GM18511 (cell line): Measurements from ENCODE around the gene STK38.
A peak's percentile ranks its signal among the peaks of the same experiment; 100 is the strongest.
"Not testable (repeated sequence)": the region's sequence is repeated elsewhere in the genome, so short reads cannot be mapped to it uniquely, and the experiment has no call there.

Source experiments
- ATAC-seq: cut with Tn5 transposase; IDR thresholded peaks from one replicate; pipeline ENCODE4 v1.9.1; 2021; ENCODE audit warnings: mild to moderate bottlenecking, moderate library complexity; ENCODE audit not compliant: unreplicated experiment

The STK38 gene

DNA sequence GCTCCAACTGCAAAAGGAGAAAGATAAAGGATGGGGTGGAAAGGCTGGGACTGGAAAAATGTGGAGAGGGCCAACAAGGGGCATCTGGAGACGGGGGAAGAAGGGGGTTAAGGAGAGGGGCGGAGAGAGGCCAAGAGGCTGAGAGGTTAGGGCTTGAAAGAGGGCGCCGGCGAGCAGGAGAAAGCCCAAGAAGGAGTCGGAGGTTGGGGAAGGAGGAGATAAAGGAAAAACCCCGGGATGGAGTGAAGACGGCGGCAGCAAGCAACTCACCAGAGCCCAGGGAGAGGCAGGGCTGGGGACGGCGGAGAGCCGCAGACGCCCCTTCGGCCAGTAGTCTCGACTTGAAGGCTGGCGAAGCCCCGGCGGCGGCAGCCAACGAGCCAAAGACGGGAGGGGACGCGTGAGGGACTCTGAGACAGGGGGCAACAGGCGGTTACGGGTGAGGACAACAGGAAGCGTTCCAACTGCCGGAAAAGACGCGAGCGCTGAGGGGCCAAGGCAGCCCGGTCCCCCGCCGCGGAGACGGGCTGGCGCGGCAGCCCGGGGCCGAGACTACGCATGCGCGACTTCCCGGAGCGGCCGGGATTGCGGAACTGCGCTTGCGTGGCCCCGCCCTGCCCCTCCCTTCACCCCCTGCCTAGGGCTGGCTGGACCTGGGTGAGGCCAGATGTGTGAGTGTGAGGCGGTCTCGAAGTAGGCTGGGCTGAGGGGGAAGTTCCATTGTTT, at the start of gene STK38:
Gene STK38, minus strand, starts transcription at position 560 of the 726 bp plus-strand sequence. CDS start 7,277 bp downstream, outside the sequence.
- ATAC-seq = peak; percentile 83

DNA sequence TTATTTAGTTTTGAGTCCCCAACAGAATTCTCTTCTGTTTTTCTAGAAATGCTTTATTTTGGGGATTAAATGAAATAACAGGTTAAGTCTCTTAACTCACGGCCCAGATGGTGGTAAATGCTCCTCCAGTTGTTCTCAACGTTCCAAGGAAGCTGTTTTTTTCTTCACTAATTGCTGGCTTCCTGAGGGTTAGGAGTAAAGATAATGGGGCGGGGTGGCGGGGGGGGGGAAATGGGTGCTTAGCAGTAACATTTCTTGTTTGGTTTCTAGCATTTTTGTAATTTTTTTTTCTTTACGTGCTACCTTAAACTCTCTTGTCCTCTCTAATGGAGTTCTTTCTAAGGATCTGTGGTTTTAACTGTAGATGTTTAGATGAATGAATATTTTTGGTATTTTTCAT, 49.1 kb upstream of the STK38 start:
- ATAC-seq = no peak

DNA sequence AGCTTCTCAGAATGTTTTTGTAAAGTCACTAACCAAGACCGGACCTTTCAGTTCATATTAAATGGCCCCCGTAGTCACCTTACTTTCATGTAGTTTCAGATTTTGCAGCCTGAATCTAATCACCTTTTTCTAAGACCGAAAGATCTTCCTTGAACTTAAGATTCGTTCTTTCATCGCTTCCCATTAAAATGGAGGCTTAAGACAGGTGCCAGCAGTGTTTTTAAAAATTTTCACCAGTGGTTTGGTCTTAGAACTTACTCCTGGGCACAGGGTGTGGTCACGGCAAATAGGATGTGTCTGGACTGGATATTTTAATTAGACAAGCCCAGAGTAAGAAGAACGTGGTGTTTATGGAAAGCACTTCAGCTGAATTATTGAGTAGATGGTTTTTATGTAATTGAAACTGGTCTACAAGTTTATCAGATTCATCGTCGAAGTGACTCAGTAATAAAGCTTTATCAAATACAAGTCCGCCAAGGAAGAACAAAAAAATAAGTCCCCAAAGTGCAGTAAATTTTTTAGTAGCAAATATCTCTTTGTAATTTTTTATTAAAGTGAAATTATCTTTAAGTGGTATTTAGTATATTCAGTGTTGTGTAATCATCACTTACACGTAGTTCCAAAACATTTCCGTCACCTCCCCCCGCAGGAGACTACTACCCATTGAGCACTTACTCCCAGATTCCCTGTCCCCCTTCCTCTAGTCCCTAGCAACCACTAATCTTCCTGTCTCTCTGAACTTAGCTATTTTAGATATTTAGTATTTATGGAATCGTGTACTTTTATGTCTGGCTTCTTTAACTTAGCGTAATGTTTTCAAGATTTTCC, 47.8 kb upstream of the STK38 start:
- no peak for ATAC-seq

DNA sequence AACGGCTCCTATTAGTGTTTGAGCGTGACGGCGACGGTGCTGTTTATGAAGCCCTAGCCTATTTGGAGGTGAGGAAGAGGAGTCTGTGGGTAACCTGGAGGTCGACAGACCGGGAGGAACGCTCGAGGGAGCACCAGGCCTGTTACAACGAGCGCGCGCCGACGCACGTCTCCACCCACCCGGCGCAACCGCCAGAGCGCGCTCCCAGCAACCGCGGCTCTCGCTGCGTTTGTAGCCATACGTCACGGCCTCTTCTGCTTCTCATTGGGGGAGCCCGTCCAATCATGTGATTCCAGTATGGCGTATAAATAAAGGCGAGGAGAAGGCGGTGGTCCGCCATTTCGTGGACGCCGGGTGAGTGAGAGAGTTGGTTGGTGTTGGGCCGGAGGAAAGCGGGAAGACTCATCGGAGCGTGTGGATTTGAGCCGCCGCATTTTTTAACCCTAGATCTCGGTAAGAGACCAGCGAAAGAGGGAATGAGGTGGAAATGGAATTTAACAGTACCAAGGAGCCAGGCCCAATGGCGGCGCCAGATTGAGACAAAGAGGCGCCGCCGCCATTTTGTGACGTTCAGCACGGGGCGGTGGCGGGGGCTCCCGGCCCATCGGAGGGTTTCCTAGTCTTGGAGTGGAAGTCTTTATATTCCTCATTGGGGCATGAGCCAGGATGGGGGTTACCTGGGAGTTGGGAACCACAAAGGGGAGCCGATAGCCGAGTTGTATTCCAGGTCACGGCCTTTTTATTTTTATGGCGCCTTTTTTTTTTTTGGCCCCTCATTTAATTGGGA, 46.9 kb upstream of the STK38 start, which contains the start of gene SRSF3:
Gene SRSF3, plus strand, starts transcription at position 334 of the 787 bp plus-strand sequence. CDS start 2,401 bp downstream, outside the sequence.
- peak; percentile 86 for ATAC-seq

DNA sequence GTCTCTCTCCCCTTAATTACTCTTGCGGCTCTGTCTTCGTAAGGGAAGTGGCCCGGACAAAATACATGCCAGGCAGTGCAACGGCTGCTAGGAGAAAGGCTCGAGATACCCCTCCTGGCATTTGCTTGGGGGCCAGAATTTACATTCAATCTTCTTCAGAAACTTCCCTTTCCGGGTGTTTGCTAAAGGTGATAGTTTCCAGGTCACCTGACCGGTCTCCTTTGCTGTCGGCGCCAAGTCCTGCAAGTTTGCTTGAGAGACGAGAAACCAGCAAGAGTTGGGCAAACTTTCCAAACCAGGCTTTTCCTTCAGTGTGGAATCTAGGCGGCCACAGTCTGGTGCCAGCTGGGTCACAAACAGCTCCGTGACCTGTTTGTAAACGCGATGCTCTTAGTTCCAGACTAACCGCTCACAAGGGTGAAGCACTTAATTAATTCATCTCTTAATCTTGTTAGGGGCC, 46.3 kb upstream of the STK38 start:
- peak; percentile 34 for ATAC-seq

DNA sequence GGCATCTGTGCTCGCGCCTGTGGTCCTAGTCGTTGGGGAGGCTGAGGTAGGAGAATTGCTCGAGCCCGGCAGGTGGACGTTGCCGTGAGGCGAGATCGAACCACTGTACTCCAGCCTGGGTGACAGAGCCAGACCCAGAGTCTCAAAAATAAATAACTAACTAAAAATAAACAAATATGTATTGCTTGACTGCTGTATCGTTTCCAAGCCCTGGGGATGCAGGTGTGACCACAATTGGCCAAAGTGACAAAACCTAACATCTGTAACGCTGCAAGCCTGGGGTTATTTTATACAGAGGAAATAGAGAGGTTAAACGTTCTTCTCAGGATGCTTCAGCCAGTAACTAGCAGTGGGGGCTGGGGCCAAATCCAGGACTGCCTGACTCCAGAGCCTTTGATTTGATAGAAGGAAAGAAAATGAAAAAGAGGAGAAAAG, 45.0 kb upstream of the STK38 start:
- ATAC-seq = peak; percentile 42

DNA sequence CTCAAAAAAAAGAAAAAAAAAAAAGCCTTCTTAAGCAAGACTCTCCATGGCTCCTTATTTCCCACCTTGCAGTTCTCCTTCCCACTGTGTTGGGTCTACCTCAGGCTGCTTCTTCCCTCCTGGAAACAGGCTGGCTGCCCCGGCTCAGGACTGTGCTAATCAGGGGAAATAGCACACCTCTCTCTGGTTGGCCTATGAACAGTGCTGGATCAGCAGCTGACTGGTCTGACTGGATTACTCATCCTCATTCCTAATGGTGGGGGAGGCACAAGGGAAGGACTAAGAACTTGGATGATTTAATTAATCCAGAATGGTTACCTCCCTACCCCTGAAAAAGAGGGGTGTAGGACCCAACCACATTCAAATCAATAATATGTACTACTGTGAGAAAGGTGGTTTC, 43.0 kb upstream of the STK38 start:
- ATAC-seq = no peak

DNA sequence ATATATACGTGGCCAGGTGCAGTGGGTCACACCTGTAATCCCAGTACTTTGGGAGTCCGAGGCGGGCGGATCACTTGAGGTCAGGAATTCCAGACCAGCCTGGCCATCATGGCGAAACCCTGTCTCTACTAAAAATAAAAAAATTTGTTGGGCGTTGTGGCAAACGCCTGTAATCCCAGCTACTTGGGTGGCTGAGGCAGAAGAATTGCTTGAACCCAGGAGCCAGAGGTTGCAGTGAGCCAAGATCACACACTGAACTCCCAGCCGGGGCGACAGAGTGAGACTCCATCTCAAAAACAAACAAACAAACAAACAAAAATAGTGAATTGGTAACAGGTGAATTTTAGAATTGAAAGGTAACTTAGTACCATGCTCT, 41.7 kb upstream of the STK38 start:
- not testable (repeated sequence) for ATAC-seq

DNA sequence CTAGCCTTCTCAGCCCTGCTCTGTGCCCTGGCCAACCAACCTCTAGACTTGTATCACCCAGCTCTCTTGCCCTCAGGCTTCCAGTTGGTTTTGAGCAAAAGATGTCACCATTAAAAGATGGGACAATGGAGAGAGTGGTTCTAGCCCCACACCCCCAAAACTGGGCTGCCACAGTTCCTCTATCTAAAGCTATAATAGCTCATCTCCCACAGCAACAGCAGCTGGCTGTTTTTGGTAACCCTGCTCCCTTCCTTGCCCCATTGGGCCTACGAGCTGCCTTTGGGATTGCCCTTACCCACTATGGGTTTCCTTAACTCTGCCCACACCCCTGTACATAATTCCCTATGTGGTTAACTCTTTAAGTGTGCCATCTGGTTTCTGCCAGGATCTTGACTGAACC, 39.3 kb upstream of the STK38 start:
- ATAC-seq = no peak

DNA sequence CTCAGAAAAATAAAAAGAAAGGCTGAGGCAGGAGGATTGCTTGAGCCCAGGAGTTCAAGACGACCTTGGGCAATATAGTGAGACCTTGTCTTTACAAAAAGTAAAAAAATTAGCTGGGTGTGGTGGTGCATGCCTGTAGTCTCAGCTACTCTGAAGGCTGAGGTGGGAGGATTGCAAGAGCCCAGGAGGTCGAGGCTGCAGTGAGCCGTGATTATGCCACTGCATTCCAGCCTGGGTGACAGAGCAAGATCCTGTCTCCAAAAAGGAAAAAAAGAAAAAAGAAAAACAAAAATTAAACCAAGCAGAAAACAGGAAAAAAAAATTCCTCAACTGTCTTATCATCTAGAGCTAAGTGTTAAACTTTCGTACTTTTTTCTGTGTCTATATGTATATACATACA, 34.4 kb upstream of the STK38 start:
- ATAC-seq = no peak

DNA sequence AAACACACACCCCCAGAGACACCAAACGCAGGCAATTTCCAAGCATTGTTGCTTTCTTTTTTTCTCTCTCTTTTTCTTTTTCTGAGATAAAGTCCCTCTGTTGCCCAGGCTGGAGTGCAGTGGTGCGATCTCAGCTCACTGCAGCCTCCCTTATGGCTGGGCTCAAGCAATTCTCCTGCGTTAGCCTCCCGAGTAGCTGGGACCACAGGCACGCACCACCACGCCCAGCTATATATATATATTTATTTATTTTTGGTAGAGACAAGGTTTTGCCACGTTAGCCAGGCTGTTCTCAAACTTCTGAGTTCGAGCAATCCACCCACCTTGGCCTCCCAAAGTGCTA, 32.9 kb upstream of the STK38 start:
- ATAC-seq = no peak

DNA sequence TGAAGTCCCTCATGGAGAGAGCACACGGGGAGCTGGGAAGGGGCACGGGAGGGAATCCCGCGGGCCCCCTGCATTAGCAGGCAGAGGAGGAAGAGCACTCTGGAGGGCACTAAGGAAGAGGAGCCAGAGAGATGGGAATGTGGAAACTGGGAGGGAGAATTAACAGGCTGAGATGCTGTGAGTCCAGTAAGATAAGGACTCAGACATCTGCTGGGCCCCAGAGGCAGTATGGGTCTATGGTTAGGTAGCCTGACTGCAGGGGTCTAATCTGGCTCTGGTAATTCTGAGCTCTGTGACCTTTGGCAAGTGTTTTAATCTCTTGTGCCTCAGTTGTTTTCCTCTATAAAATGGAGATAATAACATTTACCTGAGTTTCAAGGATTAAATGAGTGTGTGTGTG, 31.2 kb upstream of the STK38 start:
- no peak for ATAC-seq

DNA sequence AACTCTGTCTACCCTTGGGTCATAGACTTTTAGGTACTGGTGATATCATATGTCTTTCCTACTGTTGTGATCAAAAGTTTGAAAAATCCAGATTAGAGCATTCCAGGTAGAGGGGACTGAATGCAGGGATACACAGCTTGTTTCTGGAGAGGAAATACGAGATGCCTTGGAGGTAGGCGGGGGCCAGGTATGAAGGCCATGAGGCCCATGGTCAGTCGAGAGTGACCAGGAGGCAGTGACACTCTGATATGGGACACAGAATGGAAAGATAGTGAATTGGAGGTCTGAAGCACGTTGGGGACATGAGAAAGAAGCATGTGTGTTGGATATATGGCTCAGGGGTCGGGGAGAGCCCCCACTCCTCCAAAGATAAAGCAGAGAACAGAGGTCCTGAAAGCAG, 30.8 kb upstream of the STK38 start:
- no peak for ATAC-seq

DNA sequence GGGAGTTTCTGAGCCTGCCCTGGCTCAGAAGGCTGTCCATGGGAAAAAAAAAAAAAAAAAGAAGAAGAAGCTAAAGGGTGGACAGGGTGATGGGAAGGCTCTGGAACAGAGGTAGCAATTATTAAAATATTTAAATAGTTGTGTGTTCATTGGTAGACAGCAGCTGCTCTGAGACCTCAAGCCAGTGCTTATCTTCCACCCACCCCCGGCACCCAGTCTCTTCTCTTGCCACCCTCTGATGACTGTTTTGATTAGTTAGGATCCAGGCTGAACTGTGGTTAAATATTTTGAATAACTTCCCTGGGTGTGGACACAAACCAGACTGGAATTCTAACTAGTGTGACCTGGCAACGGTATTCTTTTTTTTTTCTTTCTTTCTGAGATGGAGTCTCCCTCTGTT, 30.0 kb upstream of the STK38 start:
- ATAC-seq = no peak

DNA sequence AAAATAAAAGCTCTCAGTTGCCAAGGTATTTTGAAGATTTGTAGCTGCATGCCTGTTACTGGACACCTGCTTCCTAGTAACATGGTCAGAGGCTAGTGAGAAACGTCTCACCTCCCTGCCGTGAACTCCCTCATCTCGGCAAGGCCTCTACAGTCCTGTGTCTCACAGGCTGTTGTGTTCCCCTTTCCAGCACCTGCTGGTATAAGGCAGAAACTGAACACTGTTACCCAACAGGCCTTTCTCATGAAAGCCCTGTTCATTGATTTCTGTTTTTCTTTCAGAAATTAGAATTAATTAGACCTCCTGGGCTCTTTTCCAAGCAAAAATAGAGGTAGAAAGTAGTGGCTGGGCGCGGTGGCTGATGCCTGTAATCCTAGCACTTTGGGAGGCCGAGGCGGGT, 29.3 kb upstream of the STK38 start:
- no peak for ATAC-seq

DNA sequence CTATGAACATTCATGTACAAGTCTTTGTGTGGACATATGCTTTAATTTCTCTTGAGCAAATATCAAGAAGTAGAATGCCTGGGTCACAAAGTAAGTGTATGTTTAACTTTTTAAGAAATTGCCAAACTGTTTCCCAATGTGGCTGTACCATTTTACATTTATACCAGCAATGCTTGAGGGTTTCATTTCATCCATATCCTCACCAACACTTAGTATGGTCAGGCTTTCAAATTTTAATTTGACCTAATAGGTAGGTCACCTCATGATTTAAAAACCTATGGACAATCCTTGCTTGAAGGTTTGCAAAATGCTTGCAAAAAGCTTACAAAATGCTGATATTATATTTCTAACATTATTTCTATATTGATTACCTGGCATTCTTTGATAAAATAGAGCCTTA, 27.4 kb upstream of the STK38 start:
- no peak for ATAC-seq

DNA sequence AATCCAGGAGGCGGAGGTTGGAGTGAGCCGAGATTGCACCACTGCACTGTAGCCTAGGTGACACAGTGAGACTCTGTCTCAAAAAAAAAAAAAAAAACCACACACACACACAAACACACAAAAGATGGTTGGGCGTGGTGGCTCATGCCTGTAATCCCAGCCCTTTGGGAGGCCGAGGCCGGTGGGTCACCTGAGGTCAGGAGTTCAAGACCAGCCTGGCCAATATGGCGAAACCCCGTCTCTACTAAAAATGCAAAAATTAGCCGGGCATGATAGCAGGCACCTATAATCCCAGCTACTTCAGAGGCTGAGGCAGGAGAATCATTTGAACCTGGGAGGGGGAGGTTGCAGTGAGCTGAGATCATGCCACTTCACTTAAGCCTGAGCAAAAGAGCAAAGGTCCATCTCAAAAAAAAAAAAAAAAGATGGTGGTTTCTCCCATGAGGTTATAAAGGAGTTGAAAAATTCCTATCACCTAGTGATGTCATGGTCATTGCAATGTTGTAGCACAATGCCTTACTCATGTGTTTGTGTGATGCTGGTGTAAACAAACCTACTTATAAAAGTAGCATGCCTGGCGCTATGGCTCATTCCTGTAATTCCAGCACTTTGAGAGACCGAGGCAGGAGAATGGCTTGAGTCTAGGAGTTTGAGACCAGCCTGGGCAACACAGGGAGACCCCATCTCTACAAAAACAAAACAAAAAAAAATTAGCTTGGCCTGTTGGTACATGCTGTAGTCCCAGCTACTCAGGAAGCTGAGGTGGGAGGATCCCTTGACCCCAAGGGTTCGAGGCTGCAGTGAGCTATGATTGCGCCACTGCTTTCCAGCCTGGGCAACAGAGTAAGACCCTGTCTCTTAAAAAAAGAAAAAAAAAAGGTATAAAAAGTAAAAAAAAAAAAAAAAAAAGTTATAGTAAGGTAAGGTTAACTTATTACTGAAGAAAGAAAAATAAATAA, 25.4 kb upstream of the STK38 start:
- not testable (repeated sequence) for ATAC-seq

DNA sequence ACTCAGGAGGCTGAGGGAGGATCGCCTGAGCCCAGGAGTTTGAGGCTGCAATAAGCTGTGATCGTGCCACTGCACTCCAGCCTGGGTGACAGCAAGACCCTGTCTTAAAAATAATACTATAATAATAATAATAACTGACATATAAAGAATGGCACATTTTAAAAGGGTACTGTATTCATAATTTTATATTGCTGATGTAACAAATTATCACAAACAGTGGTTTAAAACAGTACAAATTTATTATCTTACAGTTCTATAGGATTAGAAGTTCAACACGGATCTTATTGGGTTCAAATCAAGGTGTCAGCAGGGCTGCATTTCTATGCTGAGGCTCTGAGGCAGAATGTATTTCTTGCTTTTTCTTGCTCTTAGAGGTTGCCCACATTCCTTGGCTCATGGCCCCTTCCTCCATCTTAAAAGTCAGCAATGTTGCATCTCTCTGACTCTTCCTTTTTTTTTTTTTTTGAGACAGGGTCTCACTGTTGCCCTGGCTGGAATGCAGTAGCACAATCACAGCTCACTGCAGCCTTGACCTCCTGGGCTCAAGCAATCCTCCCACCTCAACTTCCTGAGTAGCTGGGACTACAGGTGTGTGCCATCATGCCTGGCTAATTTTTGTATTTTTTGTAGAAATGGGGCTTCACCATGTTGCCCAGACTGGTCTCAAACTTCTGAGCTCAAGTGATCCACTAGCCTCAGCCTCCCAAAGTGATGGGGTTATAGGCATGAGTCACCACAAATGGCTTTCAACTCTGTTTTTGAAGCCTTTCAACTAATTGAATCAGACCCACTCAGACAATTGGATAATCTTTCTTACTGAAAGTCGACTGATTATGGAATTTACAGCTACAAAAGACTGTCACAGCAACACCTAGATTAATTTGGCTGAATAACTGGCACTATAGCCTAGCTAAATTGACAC, 24.1 kb upstream of the STK38 start:
- ATAC-seq = no peak

DNA sequence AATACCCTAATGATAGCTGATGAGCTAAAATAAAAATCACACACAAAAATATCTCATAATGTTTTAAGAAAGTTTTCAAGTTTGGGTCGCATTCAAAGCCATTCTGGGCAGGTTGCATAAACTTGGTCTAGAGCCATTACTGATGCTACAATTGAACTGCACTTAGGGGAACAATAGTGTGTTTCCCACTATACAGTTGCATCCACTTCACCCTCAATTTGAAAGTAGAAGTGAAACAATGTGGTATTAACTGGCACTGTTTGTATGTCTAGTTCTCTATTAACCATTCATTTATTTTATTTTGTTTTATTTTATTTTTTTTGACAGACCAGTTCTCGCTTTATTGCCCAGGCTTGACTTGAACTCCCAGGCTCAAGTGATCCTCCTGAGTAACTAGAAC, 23.0 kb upstream of the STK38 start:
- ATAC-seq = no peak
